DMS79 (cell line): ENCODE data around the gene SERPINA1.
"Not testable (repeated sequence)": the region's sequence is repeated elsewhere in the genome, so short reads cannot be mapped to it uniquely, and the experiment has no call there.

Source experiments
- DNase-seq: peaks from one replicate; lab custom pipeline; 2025; lab: John Stamatoyannopoulos, UW

SERPINA1 gene

DNA sequence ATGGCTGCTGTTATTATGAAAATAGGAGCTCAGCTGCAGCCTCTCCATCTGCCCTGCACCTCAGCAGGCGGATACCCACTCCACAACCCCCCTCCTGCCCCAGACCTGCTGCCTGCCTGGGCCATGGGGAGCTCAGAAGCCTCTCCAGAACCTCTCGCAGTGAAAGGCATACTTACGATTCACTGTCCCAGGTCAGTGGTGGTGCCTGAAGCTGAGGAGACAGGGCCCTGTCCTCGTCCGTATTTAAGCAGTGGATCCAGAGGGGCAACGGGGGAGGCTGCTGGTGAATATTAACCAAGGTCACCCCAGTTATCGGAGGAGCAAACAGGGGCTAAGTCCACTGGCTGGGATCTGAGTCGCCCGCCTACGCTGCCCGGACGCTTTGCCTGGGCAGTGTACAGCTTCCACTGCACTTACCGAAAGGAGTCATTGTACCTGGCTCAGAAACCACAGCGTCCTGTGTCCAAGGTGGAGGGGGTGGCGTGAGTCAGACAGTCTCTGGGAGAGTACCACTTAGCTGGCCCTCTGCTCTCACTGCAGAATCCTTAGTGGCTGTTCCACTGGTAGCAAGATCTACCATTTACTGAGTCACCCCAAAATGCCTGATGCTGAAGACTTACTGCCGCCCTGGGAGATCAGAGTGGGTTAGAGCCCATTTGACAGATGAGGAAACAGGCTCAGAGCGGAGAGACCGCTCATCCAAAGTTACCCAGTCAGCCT lies at the start of gene SERPINA1:
TSS of gene SERPINA1 (minus strand) at position 219 of the 720 bp plus-strand sequence. CDS start 5,365 bp downstream, outside the sequence.
- DNase-seq: no peak

DNA sequence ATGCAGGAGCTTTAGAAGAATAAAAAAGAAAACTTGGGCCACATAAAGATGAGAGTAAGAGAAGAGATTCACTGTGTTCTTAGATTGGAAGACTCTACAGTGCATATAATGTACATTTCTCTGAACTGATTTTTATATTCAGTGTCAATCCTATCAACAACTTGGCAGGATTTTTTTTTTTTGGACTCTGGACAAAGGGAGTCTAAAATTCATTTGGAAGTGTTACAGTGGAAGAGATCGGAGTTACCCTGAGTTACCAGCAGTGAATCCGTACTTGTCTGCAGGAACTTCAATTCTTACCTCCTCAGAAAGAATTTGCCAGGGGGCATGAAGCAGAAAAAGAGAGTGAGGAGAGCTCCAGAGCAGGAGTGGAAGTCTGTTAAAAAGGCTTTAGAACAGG lies 40.2 kb upstream of the SERPINA1 start:
- DNase-seq: no peak

DNA sequence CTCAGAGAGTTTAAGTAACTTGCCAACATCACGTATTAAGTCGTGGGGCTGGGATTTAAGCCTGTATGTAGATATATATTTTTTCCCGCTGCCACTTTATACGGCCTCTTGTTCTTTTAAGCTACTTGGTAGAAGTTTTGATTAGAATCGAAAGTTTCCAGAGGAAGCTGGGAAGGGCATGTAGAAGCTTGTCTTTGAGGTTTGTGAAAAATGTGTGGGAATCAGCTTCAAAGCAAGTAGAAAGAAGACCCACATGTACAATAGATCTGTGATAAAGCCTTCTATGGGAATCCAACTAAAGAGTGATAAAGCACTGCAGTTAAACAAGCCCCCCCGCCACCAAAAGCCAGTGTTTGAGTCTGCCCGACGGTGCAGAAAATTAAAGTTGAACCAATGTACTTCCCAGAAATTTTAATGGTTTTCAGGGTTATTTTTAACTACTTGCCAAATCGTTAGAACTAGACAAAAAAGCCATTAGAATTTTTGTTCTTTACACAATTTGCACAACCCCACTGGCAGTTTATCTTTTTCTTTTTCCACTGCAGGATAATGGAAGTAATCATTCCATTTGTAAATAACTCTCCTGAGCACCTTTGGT lies 38.7 kb upstream of the SERPINA1 start:
- no peak for DNase-seq

DNA sequence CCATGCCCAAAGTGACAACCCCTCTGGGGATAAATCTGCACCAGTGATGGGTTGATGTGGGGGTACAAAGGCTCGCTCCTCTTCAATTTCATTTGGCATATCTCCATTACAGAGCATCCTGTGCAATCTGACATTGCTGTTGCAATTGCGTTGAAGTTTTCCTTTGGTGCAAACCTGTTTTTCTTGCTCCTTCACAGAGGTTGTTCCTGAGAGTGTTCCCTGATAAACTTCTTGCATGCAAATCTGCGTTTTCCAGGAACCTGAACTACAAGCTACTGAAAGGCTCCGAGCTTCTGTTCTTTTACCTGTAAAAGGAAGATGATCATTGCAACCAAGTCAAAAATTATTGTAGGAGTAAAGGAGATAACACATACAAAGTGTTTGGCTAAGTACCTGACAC lies 38.1 kb upstream of the SERPINA1 start:
- no peak for DNase-seq

DNA sequence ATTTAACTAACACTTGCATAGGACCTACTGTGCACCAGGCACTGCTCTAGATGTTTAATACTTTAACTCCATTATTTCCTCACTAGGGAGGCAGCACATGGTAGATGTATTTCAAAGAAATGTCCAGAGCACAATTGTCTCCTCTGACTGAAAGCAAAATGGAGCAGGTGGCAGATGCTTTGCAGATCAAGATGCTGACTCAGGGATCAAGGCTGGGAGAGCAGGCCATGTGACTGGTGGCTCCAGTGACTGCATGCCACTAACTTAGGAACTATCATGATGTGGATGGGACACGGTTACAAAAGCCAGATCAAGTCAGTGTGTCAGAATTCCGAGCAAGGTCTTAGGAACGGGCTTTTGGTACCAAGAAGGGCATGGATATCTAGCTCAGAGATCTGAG lies 36.0 kb upstream of the SERPINA1 start:
- no peak for DNase-seq

DNA sequence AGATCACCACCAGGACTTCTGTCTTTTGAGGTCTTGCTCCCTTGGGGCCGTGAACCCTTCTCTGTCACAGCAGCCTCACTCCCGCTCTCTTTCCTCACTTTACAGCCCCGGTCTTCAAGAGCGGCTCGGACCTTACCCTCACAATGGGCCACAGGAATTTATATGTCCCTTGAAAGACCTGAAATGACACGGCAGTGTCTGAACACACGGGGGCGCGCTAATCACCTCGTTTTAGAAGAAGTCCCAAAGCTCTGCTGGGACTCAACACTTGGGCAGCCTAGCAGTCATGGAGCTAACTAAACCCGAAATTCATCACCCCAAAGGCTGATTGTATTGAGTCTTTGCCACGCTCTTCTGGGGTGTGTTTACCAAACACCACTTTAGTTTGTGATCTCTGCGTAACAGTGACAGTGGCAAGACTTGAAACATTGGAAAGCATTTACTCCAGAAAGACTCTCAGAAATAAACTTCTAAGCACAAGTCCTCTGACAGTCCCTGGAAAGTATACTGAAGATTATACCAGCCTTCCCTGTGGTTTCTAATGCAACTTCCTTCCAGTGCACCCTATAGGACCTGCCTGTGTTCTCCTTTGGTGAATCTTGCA lies 35.2 kb upstream of the SERPINA1 start:
- no peak for DNase-seq

DNA sequence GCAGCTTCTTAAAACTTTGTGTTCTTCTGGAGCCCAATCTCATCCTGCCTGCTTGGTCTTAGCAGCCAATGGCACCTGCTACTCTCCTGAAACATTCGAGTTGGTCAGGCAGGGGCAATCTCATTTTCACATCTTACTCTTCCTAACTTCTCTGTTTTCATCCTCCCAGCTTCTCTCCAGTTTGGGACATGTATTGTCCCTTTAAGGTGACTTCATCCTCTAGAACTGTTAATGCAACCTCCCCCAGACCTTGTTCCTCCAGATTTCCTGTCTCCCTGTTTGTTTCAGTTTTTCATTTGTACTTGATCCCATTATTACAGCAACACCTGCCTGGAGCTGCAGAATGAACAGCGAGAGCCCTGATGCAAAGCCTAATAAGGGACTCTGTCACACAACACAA lies 32.9 kb upstream of the SERPINA1 start:
- no peak for DNase-seq

DNA sequence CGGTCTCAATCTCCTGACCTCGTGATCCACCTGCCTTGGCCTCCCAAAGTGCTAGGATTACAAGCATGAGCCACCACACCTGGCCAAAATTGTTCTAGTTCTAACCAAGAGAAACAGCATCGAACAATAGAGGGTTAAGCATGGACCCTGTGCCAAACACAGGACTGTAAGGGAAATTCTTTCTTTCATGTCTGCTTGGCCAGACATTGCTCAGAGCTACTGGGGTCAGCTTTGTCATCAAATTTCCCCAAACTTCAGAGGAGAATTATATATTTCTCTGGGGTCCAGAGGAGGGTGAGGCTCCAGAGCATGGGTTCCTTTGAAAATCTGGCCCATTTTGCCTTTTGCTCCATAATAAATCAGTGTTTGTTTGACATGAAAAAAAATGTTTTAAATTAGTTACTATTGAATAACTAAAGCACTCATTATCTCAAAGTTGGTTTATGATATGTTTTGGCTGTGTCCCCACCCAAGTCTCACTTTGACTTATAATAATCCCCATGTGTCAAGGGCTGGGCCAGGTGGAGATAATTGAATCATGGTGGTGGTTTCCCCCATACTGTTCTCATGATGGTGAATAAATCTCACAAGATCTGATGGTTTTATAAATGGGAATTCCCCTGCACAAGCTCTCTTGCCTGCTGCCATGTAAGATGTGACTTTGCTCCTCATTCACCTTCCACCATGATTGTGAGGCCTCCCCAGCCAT lies 29.2 kb upstream of the SERPINA1 start:
- not testable (repeated sequence) for DNase-seq

DNA sequence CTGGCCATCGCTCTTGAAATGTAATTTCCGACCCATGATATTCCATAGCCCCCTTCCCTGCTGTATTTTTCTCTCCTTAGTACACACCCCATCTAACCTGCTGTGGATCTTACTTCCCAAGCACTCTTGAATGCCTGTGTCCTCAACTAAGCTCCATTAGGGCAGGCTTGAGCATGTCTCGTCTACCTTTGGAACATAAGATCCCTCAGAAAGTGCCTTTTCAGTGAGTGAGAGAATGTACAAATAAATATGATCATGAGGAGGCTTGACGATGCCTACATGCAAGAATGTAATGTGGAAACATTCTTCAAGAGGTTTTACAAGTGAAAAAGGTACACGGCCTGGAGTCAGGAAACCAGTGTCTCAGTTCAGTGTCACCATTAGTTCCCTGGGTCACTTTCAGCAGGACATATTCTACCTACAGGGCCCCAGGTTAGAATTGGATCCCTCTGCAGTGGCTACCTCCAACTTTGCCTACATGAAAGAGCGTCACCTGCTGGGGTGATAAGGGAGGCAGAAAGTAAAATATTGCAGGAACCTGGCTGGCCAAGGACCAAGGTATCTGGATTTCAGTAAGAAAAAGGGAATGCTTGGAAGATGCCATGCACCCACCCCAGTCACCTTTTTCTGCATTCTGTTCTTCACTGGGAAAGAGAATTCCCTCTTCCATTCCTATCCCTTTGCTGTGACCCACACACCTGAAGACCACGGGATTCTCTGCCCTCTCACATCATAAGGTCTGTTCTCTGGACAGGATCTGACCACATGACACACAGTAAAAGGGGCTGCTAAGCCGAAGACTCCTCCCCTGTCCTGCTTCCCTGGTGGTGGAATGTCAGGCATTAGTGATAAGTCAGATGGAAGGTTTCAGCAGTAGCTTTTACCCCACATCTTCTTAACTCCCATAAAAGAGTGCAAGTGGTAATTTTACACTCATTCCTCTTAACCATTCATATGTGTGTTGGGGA lies 24.6 kb upstream of the SERPINA1 start:
- DNase-seq: no peak

DNA sequence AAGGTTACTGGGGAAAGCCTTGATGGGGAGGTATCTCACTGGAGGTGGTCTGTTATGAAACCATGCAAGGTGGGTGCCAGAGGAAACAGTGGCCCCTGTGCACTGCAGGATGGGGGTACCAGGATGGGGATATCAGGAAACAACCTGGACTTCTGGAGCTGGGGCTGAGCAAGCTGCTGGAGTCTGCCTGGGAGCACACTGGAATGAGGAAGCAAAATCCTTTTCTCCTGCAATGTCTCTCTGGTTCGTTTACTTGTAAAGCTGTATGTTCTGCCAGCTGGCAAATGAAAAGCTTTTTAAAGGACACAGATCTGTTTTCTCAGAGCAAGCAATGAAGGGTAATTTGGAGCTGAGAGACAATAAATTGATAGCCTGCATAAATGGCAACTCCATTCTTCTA lies 23.2 kb upstream of the SERPINA1 start:
- DNase-seq: no peak

DNA sequence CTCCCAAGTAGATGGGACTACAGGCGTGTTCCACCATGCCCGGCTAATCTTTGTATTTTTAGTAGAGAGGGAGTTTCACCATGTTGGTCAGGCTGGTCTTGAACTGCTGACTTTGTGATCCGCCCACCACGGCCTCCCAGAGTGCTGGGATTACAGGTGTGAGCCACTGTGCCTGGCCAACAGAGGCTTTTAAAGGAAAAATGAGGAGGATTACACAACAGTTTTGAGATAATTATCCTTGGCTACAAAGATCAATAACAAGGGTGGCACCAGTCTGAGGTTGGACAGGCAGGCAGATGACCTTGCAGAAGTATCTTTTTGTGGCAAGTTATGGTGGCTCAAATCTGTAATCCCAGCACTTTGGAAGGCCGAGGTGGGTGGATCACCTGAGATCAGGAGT lies 21.0 kb upstream of the SERPINA1 start:
- not testable (repeated sequence) for DNase-seq

DNA sequence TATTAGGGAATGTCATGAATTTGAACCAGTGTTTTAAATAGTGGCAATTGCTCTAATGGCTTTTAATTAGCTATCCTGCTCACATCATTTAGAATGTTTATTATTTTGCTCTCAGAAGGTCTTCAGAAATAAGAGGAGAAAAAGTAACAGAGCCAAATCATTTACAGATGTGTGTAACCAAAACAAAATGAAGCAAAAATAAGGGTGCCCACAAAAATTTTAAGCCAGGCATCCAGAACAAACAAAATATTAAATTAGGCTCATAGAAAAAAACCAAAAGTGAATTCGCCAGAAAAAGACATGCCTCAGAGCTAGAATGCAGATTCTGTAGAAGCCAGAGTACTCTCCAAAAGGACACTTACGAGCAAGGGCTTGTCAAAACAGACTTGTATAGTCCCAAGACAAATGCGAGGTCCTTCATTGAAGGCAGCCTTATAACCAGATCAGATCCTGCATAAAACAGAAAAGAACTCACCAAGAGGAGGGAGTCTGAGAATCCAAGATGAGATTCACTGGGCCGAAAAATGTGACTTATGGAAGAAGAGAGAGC lies 20.2 kb upstream of the SERPINA1 start:
- DNase-seq: no peak

DNA sequence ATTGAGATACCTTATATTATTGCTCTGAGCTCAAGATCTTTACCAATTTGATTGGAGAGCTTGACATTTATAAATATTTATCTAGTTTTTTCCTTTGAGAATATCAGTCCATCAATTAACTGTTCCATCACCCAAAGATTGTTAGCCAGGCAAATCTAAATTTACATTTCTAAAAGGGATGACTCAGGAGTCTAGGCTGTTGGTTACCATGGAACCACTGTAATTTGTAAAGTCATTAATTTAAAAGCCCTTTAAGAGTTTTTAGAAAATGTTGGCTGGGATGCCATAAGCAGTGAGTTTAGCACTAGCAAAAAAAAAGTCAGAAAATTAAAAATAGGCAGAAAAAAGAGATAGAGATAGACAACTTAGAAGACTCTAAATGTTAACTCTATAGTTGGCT lies 19.5 kb upstream of the SERPINA1 start:
- DNase-seq: no peak

DNA sequence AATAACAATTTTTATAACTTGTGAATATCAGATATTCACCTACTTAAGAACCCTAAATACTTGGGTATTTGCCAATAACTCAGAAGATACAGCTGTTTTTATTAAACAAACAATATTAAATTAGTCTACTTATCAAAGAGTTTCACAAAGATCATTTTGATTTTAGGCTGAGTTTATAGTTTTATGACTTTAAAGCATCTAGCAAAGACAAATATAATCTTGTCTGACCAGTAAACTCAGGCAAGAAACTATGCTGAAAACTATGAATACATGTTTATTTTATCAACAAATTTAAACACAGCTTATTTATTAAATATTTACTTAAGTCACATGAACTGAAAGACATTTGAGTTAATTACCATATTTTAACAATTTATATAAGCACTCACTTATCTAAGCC lies 18.5 kb upstream of the SERPINA1 start:
- DNase-seq: no peak

DNA sequence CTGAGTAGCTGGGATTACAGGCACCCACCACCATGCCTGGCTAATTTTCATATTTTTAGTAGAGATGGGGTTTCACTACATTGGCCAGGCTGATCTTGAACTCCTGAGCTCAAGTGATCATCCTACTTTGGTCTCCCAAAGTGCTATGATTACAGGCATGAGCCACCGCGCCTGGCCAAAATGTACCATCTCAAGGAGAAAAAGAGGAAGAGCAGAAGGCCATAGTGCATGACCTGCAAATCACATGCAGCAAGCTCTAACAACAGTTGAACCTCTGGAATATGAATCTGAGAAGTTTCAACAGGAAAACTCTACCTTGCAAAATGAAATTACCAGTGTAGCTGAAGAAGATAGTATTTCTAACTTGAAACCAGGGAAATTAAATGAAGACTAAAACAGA lies 17.1 kb upstream of the SERPINA1 start:
- DNase-seq: no peak

DNA sequence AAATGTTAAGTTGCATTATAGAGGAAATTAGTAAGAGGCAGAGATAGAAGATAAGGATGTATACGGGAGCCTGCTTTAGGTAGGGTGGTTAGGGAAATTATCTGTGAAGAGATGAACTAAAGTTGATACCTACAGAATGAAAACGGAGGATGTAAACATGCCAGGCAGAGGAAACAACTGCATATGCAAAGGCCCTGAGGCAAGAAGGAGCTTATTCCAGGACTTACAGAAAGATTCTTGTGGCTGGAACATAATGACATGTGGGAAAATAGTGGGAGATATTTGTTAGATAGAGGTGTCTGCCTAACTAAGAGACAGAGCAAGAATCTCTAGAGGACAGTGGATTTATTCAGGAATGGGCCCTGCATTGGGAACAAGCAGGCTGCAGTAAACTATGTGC lies 16.2 kb upstream of the SERPINA1 start:
- DNase-seq: no peak

DNA sequence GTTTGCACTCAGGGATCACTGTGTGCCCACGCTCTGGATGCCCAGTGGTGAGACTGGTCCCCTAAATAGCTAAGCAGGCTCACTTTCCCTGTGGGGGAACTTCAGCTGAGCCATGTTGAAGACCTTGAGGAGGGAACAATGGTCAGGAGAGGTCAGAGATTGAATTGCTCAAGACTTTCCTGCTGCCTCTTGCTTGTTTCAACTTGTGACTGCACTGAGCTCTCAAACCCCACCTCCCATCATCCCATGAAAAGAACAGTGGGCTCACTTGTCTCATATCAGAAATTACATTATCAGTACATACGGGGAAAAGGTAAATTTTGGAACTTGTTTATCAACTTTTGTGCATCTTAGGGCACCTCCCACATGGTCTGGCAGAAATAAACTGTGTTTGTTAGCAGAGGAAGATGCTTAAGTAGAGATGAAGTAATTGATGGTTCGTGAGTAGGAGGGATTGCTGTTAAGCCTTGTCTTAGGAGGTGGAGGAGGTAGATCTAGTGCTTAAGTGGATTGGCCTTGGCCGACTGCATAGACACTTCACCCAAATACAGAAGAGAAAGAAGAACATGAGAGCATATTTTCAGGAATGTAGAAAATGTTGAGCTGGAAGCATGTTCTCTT lies 15.0 kb upstream of the SERPINA1 start:
- DNase-seq: no peak

DNA sequence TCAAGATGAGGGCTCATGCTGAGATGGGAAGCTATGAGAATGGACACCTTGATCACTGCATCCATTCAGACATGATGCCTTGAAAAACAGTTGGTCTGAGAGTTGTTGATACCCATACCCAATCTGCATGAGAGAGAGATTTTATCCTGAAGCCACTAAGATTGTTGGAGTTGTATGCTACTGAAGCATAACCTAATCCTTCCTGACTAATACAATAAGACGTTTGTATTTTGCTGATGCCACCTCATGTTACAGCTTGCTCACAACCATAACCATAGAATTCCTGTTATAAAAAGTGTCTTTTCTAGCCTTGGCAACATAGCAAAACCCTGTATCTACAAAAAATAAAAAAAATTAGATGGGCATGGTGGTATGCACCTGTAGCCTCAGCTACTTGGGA lies 12.7 kb upstream of the SERPINA1 start:
- no peak for DNase-seq

DNA sequence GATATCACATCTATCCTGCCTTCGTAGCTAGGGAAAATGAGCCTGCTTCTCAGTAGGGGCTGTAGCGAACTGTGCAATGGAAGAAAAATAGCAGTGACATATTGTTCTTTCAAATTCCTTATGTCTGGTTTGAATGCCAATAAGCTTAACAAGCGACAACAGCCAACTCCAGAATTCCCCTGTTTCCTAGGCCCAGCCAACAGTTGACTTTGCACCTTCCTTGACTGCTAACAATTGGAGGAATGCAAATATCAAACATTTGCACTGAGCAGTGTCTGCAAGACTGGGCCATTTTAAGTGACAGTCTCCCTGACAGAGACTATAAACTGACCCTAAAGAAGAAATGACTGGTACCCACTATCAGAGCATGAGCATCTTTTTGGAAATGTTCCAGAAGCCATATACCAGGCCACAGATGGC lies 12.0 kb upstream of the SERPINA1 start:
- DNase-seq: no peak

DNA sequence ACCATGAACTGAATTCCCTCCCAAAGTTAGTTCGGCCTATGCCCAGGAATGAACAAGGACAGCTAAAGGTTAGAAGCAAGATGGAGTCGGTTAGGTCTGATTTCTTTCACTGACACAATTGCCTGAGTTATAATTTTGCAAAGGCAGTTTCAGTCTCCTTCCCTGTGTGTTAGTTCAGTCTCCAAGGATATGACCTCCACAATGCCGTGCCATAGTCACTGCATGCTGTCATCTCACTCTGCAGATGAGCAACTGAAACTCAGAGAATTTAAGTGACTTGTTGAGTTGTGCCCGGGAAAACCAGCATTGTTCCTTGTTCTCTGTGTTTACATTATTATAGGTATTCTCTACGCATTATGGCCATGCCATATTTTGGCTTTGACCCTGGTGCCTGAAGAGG lies 10.1 kb upstream of the SERPINA1 start:
- no peak for DNase-seq

DNA sequence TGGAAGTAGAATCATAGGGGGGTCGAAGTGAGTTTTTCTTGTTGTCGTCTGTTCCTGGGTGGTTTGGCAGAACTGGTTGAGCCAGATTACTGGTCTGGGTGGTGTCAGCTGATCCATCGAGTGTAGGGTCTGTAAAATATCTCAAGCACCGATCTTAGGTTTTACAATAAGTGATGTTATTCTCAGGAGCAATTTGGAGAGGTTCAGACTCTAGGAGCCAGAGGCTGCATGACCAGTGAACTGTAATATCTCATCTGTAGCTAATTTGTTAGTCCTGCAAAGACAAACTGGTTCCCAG lies 9.7 kb upstream of the SERPINA1 start:
- no peak for DNase-seq
